Astrocyte (in vitro differentiated cells and primary cell): Measurements from ENCODE around the gene ATP10B.

ENCODE experiments used
- EZH2 ChIP-seq: IDR thresholded peaks from 2 replicates; pipeline ENCODE4 v1.6.1; 2012; ENCODE audit warnings: mild to moderate bottlenecking, low read length, inconsistent platforms; ENCODE audit not compliant: insufficient read depth
- TF ChIP-seq, protein P1 (sequence below): IDR thresholded peaks from 2 replicates; pipeline ENCODE4 v1.5.1; 2011; ENCODE audit warnings: low read depth, mild to moderate bottlenecking, inconsistent platforms, low read length, moderate library complexity; ENCODE audit not compliant: insufficient read depth

DNA sequence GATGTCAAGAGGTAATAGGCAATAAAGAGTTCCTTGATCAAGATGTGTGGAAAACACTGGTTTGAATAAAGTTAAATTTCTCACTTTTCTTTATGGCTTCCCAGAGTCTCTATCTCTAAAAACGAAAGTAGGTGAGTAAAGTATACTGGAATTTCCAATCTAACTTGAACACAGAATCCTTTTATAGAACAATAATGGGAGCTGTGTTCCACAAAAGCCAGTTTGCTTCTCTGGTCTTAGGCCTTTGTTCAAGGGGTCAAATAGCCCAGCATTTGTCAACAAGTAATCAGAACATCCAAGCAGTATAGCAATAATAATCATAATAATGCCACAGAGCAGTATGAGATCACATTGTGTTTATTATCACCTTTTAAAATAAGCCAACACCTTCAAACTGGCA, 20.2 kb downstream of the ATP10B start:
- TF ChIP-seq, protein P1, sequence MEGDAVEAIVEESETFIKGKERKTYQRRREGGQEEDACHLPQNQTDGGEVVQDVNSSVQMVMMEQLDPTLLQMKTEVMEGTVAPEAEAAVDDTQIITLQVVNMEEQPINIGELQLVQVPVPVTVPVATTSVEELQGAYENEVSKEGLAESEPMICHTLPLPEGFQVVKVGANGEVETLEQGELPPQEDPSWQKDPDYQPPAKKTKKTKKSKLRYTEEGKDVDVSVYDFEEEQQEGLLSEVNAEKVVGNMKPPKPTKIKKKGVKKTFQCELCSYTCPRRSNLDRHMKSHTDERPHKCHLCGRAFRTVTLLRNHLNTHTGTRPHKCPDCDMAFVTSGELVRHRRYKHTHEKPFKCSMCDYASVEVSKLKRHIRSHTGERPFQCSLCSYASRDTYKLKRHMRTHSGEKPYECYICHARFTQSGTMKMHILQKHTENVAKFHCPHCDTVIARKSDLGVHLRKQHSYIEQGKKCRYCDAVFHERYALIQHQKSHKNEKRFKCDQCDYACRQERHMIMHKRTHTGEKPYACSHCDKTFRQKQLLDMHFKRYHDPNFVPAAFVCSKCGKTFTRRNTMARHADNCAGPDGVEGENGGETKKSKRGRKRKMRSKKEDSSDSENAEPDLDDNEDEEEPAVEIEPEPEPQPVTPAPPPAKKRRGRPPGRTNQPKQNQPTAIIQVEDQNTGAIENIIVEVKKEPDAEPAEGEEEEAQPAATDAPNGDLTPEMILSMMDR: no peak
- TF ChIP-seq EZH2: no peak
